HL-60/S4 (cell line): ENCODE data around the gene RFLNA.

Experiments used
- in situ Hi-C: fragments of 300-500 bp; cut with MboI; formaldehyde crosslinking; loops from 2 replicates; pipeline ENCODE4 v1.14.3; 2022; ENCODE audit warnings: low sequenced_read_pairs

Gene RFLNA, protein sequence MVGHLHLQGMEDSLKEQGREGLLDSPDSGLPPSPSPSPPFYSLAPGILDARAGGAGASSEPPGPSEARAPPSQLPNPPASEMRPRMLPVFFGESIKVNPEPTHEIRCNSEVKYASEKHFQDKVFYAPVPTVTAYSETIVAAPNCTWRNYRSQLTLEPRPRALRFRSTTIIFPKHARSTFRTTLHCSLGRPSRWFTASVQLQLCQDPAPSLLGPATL

DNA sequence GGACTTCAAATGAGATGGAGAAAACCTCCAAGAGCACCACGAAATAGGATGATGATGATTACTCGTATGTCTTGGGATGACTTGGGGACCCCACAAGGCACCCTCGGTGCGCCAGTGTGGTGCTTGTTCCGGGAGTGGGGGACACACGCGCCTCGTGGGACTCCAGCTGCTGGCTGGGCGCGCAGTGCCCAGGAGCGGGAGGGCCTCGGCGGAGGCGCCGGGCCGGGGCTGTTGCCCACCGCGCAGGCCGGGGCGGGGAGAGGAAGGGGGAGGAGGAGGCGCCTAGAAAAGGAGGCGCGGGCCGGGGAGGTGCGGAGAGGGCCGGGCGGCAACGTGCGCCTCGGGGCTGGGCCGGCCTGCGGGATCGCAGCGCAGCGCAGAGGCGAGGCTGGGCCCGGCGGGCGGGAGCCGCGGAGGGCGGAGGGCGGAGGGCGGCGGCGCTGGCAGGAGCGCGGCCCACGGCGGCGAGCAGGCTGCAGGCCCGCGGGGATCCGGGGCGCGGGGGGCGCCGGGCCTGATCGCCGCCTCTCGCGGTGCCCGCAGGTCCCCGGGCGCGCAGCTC, at the start of gene RFLNA:
Gene RFLNA (plus strand): TSS at position 314 of the 562 bp plus-strand sequence. CDS start 337 bp downstream, outside the sequence.
- in situ Hi-C loops, result no loop called here

DNA sequence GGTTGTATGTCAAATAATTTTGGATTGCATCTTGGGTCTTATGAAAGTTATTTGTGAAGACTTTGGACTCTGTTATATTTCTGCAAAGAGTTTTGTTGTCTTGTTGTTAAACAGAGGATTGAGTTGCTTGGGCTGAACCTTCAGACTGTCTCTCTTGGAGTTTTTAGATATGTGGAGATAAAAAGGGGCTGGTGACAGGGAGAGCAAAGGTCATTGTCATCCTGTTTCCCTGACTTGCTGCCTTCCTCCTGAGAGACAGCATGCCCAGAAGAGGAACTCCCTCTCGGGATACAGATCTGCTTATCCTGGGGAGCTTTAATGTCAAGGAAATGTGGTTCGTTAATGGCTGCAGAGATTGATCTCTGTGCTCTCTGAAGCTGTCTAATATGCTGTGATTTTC, 47.6 kb upstream of the RFLNA start:
- in situ Hi-C loops, result no loop called here

DNA sequence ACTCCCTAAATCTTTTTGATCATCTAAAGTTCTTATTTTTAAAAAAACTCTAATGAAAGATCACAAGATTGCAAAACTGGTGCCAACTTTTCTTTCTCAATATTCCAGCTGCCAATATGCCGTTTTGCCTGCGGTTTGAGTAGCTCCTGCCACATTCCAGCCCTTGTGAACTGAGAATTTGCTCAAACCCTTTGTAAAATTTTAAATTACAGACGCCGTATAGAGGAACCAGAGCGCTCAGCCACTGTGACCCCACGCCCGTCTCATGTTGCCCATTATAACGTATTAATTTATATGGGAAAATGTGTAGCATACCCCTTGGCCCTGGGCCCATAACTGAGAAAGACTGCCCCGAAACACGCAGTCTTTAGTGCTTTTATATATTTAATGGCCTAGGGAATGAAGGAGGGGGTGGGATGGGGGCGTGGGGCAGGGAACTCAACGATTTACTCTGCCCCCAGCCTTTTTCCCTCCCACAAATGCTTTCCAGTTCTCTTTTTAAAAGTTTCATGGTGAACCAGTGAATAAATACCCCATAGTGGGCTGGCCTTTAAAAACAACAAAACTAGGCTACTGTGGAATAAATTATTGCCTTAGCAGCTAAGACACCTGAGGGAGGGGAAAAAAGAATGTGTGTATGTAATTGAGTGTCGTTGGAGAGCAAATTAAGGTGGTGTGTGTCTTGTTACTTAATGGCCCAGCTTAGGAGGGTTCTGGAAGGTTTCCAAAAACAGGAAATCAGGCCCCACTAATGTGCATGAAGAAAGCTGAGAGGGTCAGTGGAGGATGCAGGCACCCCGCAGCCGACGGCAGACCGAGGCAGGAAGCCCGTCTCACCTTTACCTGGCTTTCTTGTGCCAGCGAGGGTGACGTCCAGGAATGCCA, 45.7 kb upstream of the RFLNA start:
- in situ Hi-C loops, result no loop called here

DNA sequence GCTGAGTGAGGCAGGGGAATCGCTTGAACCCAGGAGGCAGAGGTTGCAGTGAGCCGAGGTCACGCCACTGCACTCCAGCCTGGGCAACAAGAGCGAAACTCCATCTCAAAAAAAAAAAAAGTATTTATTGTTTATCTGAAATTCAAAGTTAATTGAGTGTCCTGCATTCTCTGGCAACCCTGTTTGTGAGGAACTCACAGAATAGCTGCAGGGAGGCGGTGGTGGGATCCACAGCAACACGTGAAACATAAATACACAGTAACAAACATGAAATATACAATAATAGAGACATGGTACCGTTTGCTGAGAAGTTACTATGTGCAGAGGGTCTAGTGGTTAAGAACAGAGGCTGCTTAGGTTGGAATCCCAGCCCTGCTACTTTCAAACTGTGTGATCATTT, 43.7 kb upstream of the RFLNA start:
- in situ Hi-C loops, result no loop called here

- in situ Hi-C loops, result no loop called here
Measured at GRCh38 chr12:124252964-124253363, 41.9 kb upstream of the RFLNA start.

DNA sequence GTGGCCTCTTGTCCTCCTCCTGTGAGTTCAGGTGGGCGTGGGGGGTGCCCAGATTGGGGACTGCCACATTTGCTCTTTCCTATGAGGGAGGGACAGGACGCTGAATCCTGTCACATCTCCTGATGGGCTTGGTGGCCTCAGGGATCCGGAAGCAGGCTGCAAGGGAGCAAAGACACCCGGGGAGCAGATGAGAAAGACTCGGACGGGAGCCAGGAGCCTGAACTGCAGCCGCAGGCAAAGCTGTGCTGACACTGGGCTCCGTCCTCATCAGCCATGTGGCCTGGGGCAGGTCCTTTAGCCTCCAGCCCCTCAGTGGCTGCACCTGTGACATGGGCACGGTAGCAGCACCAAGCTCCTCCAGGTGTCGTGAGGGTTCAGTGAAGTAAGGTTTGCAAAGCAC, 40.8 kb upstream of the RFLNA start:
- in situ Hi-C loops, result no loop called here

DNA sequence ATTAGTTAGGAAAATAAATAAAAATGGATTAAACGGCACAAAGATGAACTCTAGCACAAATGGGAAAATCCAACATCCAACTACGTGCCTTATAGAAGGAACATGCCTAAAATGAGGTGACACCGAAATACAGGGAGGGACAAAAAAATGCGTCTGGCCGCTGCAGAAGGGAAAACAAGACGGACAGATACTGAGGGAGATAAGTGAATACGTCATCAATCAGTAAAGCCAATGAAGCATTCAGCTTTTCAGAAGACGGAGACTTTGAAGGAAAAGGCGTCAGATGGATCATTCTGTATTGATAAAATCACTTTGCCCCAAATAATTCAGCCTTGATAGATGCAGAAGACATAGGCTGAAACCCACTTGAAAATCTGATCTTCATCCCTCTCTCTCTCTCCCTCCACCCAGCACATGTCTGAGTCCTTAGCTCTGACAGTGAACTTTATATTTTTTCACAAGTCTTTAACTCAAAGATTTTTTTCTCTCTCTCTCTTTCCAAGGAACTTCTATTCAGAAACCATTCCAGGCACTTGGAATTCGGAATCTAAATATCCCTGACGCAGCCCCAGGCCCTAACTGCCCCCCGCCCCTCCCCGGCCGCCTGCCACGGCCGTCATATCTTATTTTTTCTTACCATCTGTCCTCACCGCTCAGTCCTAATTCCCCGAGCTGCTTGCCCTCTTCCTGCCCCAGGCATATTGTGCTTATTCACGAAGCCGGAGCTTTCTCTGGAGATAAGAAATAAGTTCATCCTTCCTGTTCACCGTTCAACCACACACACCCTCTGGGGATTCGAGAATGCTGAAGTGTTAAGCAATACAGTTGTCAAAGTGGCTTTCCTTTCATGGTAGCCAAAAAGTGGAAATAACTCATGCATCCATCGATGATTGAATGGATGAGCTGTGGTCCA, 35.5 kb upstream of the RFLNA start:
- in situ Hi-C loops, result no loop called here

DNA sequence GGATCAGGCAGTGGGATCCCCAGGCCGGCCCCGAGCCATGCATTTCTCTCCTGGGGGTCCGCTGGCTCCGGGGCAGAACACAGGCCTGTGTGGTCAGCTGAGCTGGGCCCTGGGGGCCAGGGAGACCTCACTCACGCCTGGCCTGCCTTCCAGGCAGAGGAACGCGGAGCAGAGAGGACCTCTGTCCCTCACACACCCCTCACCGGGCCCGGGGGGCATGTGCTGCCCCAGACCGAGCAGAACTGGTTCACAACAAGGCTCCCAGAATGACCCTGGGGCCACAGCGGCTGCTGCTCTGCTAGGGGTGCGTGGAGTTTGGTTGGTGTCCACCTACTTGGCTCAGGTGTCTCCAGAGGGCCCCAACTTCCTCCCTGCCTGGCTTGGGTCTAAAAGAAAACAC, 33.0 kb upstream of the RFLNA start:
- in situ Hi-C loops, result no loop called here

GRCh38 chr12:124264089-124264795, 30.7 kb upstream of the RFLNA start:
- in situ Hi-C loops, result no loop called here

DNA sequence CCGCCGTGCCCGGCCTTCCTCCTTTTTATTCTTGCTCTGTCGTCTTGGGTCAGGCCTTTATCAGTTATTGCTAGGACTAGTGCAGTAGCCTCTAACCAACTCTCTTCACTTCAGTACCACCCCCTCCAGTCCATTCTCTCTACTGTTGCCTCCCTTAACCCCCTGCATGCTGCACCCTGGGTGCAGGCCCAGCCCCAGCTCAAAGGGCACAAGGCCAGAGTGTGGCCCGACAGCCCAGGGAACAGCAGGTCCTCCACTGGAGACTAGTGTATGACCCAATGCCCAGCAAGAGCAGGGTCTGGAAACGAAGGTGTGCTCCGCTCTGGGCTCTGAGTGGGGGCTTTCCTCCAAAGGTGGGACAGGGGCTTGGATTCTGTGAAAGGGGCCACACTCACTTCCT, 30.0 kb upstream of the RFLNA start:
- in situ Hi-C loops, result no loop called here

GRCh38 chr12:124267205-124267778, 27.6 kb upstream of the RFLNA start:
- in situ Hi-C loops, result no loop called here

- in situ Hi-C loops, result no loop called here
Measured at GRCh38 chr12:124270671-124271070, 24.2 kb upstream of the RFLNA start.

DNA sequence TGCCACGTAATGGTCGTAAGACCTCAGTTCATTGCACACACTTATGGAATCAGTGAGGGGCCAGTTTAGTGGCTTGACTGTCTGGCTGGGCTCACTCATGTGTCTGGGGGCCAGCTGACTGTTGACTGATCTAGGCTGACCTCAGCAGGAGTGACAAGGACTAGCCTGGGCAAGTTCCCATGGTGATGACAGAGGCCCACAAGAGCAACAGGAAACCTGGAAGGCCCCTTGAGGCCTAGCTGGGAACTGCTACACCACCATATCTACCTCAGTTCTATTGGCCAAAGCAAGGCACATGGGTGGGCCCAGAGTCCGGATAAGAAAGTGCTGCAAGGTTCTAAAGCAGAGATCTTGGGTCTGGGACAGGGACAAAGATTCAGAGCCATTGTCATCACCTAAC, 21.3 kb upstream of the RFLNA start:
- in situ Hi-C loops, result no loop called here

DNA sequence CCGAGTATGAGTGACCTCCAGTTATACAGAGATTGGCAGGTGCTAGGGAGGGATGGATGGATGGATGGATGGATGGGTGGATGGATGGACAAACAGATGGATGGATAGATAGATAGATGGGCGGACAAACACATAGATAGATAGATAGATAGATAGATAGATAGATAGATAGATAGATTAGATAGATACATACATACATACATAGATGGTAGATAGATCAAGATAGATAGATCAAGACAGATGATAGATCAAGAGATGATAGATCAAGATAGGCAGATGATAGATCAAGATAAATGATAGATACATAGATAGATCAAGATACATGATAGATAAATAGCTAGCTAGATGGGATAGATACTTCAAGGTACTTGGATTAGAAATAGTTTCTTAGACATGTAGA, 18.6 kb upstream of the RFLNA start:
- in situ Hi-C loops, result no loop called here

- in situ Hi-C loops, result no loop called here
Measured at GRCh38 chr12:124277394-124278241, 17.3 kb upstream of the RFLNA start.

DNA sequence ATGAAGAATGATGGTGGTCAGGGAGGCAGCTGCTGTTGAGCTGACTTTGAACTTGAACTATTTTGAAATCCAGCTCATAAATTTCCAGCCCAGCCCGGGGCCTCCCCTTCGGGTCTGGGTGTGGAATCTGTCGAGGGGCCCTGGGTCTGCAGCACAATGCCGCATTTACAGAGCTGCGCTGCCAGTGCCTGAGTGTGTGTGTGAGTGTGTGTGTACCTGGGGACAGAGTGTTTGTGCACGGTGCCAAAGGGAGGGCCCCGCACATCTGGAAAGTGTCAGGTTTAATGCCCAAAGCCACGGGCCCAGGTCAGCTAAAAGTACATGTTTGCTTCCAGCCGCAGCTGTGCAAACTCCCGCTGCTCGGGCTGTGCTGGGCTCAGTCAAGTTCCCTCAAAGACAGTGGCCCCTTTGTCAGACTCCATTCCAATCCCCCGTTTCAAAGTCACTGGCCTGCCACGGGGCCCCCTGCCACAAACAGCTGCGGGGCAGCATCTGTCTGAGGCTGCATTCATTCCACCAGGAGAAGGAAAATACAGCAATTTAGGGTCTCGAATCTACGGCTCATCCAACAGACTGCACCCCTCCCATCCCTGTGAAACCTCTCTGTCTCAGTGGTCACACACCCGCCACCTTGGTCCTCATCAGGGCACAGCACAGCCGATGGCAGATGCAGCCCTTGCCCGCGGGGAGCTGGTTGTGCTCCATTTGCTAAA, 16.3 kb upstream of the RFLNA start:
- in situ Hi-C loops, result no loop called here

- in situ Hi-C loops, result no loop called here
Measured at GRCh38 chr12:124279315-124279714, 15.6 kb upstream of the RFLNA start.

- in situ Hi-C loops, result no loop called here
Measured at GRCh38 chr12:124279846-124280360, 15.0 kb upstream of the RFLNA start.
